ENCODE measurements around the gene TNS2. TPM values are rescaled to one million over a fixed set of nuclear protein-coding genes. Genes with fewer than 3 reads are reported as not detected.

TNS2 gene
- total RNA-seq, 1 donor from 2014 or later: 10.8 TPM

DNA sequence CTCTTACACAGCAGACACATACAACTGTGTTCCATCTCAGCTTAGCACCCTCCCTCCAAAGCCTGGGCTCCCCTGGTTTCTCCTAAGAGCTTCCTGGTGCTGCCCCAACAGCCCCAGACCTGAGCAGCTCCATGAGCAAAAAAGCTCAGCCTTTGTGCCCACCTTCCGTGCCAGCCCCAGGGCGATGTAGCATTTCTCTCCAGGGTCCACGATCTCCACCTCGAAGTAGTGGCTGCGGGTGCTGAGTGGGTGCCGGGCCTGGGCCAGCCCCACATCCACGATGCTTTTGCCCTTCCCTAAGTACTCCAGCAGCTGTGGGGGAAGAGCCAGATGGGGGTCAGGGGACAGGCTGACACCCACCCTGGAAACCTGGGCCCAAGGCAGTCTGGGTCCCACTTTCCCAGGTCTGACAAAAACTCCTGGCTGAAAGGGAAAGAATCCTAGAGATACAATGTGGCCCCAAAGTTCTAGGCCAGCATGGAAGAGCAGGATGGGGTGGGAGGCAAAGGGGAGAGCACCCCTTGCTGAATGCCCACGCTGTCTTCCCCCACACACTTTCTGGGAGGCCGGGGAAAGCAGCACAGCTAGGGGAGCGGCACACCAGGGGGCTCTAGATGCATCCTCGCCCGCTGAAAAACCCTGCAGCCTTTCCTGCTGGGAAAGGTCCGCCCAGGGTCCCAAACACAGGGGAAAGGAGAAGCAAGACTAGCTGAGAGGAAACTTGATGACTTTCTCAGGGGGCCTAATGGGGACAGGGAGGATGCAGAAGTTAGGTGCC, 18.3 kb downstream of the TNS2 start:
- no peak overlapping the region for H3K4me3 ChIP-seq (ENCODE audit: low read depth, low read length)
- DNase-seq (ENCODE audit: low read depth): no peak
- no peak for TF ChIP-seq CTCF (conservative IDR thresholded peaks at IDR 0.05; ENCODE audit: low read depth, low read length)

GRCh38 chr12:53068811-53069585, 19.1 kb downstream of the TNS2 start:
- no peak for DNase-seq (ENCODE audit: low read depth)
- no peak overlapping the region for H3K4me3 ChIP-seq (ENCODE audit: low read depth, low read length)
- TF ChIP-seq CTCF (conservative IDR thresholded peaks at IDR 0.05; ENCODE audit: low read depth, low read length): no peak

DNA sequence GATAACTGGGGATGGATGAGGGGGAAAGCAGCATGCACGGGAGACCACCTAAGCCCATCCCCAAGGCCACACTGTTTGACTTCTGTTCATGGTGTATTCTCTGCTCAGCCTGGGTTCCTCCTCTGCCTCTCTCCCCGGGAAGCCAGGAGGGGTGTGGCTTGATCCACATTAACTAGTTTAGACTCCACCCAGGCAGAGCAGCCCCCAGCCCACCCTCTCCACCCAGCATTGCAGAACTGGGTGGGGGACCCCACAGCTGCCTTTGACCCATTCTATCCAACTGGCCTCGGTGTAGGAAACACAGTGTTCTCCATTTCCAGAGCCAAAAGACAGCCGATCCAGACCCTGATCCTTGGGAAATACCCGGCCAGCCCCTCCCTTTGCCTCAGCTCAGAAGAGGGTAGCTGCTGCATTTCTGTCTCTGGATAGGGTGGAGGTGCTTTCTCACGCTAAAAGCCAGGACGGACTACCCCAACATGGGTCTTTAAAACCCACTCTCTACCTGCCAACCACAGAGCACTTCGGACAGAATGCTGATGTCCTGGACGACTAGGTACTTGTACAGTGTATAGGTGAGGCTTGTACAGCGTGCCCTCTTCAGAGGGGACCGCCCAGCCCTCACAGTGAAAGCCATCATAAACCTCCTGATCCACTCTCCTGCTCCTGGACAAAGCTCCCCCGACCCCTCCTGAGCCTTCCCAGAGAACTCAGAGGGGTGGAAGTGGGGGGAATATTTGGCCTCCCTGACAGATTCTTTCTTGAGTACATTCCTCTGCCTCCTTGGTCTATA, 20.0 kb downstream of the TNS2 start:
- no peak for DNase-seq (ENCODE audit: low read depth)
- H3K4me3 ChIP-seq (ENCODE audit: low read depth, low read length): no peak overlapping the region
- no peak for TF ChIP-seq CTCF (conservative IDR thresholded peaks at IDR 0.05; ENCODE audit: low read depth, low read length)

GRCh38 chr12:53070877-53071492, 21.1 kb downstream of the TNS2 start:
- TF ChIP-seq CTCF (conservative IDR thresholded peaks at IDR 0.05; ENCODE audit: low read depth, low read length): no peak
- no peak for DNase-seq (ENCODE audit: low read depth)
- H3K4me3 ChIP-seq (ENCODE audit: low read depth, low read length): no peak overlapping the region

DNA sequence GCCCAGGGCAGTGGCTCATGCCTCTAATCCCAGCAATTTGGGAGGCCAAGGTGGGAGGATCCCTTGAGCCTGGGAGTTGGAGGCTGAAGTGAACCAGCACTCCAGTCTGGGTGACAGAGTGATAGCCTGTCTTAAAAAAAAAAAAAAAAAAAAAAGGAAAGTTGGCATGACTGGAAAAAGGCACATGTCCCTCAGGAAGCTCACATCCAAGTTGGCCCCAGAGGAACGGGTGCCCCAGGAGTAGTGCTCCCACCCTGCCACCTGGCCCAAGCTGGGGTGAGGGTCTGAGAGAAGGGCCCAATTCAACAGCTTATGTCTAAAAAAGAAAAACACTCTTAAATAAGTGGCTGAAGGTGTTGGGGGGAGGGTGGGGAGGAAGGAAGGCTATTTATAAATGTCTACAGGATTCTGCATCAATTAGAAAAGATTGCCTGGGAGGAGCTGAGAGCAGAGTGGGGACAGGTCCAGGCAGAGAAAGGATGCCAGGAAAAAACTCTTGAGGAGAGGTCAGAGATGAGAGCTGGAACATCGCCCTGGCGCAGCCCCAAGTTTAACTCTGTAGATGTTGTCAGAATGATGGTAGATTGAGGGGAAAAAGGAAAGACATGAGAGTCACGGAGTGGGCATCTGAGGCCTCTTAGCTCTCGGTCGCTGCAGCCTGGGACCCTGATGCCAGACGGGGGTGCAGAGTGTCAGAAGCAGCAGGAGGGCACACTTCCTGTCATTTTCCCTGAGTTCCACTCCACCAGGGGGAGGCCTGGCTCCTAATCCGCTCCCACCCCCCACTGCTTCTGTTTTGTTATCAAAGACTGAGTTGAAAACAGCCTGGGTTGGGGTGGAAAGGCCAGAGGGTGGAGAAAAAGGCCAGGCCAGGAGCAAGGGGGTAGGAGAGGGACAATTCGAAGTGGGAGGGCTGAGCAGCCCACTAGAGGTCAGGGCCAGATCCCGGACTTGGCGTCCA, 22.0 kb downstream of the TNS2 start:
- no peak for TF ChIP-seq CTCF (conservative IDR thresholded peaks at IDR 0.05; ENCODE audit: low read depth, low read length)
- H3K4me3 ChIP-seq (ENCODE audit: low read depth, low read length): no peak overlapping the region
- no peak for DNase-seq (ENCODE audit: low read depth)

DNA sequence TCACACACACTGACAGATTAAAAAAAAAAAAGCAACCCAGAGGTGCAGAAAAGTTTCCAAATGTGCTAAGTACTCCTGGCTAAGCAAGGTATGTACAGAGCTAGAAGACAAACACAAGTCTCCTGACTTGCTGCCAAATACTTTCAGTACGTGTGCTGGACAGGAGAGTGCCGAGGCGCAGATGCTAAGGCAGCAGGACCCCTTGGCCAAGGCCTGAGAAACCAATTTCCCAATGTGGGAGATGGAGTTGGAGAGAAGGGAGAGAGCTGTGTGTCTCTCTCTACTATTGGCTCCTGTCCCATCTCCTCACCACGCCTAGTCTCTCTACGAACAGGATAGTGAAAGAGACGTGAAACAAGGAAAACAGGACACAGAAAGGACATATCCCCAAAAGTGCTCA, 24.0 kb downstream of the TNS2 start:
- H3K4me3 ChIP-seq (ENCODE audit: low read depth, low read length): no peak overlapping the region
- TF ChIP-seq CTCF (conservative IDR thresholded peaks at IDR 0.05; ENCODE audit: low read depth, low read length): no peak
- DNase-seq (ENCODE audit: low read depth): no peak
